IPS DF 6.9 (cell line): ENCODE results near the gene MAP7D1.
"Not testable (repeated sequence)": the region's sequence is repeated elsewhere in the genome, so short reads cannot be mapped to it uniquely, and the experiment has no call there.

ENCODE experiments used
- DNase-seq: peaks from one replicate; pipeline ENCODE4 v3.0.0-alpha.2; 2013; ENCODE audit warnings: low read depth, low spot score
- H3K27ac ChIP-seq: one replicate; pipeline ENCODE4 v1.5.1; 2013; ENCODE audit warnings: low read length, control low read depth
- H3K27me3 ChIP-seq: 2 replicates; pipeline ENCODE4 v1.6.1; 2013; ENCODE audit warnings: mild to moderate bottlenecking, low read length; ENCODE audit not compliant: control insufficient read depth, insufficient read depth
- H3K36me3 ChIP-seq: 2 replicates; pipeline ENCODE4 v1.6.1; 2013; ENCODE audit warnings: low read length; ENCODE audit not compliant: control insufficient read depth, insufficient read depth
- H3K4me1 ChIP-seq: 2 replicates; pipeline ENCODE4 v1.6.1; 2013; ENCODE audit warnings: low read length; ENCODE audit not compliant: control insufficient read depth, insufficient read depth
- H3K4me3 ChIP-seq: 2 replicates; pipeline ENCODE4 v1.5.1; 2013; ENCODE audit warnings: mild to moderate bottlenecking, low read length
- H3K9me3 ChIP-seq: 2 replicates; pipeline ENCODE4 v1.6.1; 2013; ENCODE audit warnings: low read length, inconsistent platforms; ENCODE audit not compliant: control insufficient read depth, insufficient read depth
- WGBS: extraction: QIAGEN DNeasy Blood & Tissue Kit; methylation state at CpG from one replicate; pipeline ENCODE4 v1.1.7; 2013; ENCODE audit warnings: mixed read lengths, missing lambda C conversion rate; ENCODE audit not compliant: insufficient read length, insufficient coverage; 5-methylcytosine and 5-hydroxymethylcytosine counted together

The MAP7D1 gene

GRCh38 chr1:36179220-36179600, 23.2 kb downstream of the MAP7D1 start:
- WGBS: no CpG with 5 or more reads among the region's 19 CpGs
- no peak overlapping the region for H3K27ac ChIP-seq
- peaks cover 10% of the 10 kb centered on the region; the same call in 1 of the 2 replicates for H3K36me3 ChIP-seq

GRCh38 chr1:36182734-36183133, 26.8 kb downstream of the MAP7D1 start:
- WGBS: no CpG with 5 or more reads among the region's 2 CpGs

More at GRCh38 chr1:36179220-36179600, 23.2 kb downstream of the MAP7D1 start:
- Histone ChIP-seq H3K27me3 (no peaks in the 10 kb centered on the region), H3K9me3 (no peaks in the 10 kb centered on the region), H3K4me3 (no peak overlapping the region), H3K4me1 (peaks cover 15% of the 10 kb centered on the region)
- no peak for DNase-seq

GRCh38 chr1:36183309-36183856, 27.4 kb downstream of the MAP7D1 start:
- Histone ChIP-seq H3K4me3 (no peak overlapping the region), H3K4me1 (peaks cover 3% of the 10 kb centered on the region), H3K36me3 (peaks cover 9% of the 10 kb centered on the region; the same call in 1 of the 2 replicates), H3K27ac (no peak overlapping the region), H3K27me3 (no peaks in the 10 kb centered on the region), H3K9me3 (no peaks in the 10 kb centered on the region)
- DNase-seq: no peak
- no CpG with 5 or more reads among the region's 2 CpGs for WGBS

More at GRCh38 chr1:36182734-36183133, 26.8 kb downstream of the MAP7D1 start:
- H3K36me3 ChIP-seq: peaks cover 9% of the 10 kb centered on the region; the same call in 1 of the 2 replicates
- H3K4me1 ChIP-seq: peaks cover 5% of the 10 kb centered on the region
- no peaks in the 10 kb centered on the region for H3K9me3 ChIP-seq
- no peaks in the 10 kb centered on the region for H3K27me3 ChIP-seq
- no peak for DNase-seq
- no peak overlapping the region for H3K4me3 ChIP-seq
- H3K27ac ChIP-seq: no peak overlapping the region

- WGBS: no CpG with 5 or more reads among the region's 9 CpGs
- H3K4me1 ChIP-seq: no peaks in the 10 kb centered on the region
- H3K4me3 ChIP-seq: no peak overlapping the region
- no peaks in the 10 kb centered on the region for H3K27me3 ChIP-seq
- H3K27ac ChIP-seq: no peak overlapping the region
- DNase-seq: no peak
- no peaks in the 10 kb centered on the region for H3K36me3 ChIP-seq
- no peaks in the 10 kb centered on the region for H3K9me3 ChIP-seq
Measured at GRCh38 chr1:36187800-36188593, 32.0 kb downstream of the MAP7D1 start.

- not testable (repeated sequence) for H3K4me1 ChIP-seq, H3K27ac ChIP-seq, DNase-seq, H3K9me3 ChIP-seq, H3K36me3 ChIP-seq, H3K27me3 ChIP-seq, H3K4me3 ChIP-seq
- WGBS: no CpG with 5 or more reads among the region's 12 CpGs
Measured at GRCh38 chr1:36196805-36197204, 40.8 kb downstream of the MAP7D1 start.

GRCh38 chr1:36198641-36199040, 42.7 kb downstream of the MAP7D1 start:
- no CpG with 5 or more reads among the region's 5 CpGs for WGBS
- no peak overlapping the region for H3K4me3 ChIP-seq
- no peak overlapping the region for H3K27ac ChIP-seq
- H3K36me3 ChIP-seq: no peaks in the 10 kb centered on the region
- H3K9me3 ChIP-seq: no peaks in the 10 kb centered on the region
- DNase-seq: no peak
- H3K4me1 ChIP-seq: no peaks in the 10 kb centered on the region
- no peaks in the 10 kb centered on the region for H3K27me3 ChIP-seq

GRCh38 chr1:36199934-36200741, 44.2 kb downstream of the MAP7D1 start:
- H3K36me3 ChIP-seq: no peaks in the 10 kb centered on the region
- H3K4me3 ChIP-seq: no peak overlapping the region
- DNase-seq: no peak
- no peaks in the 10 kb centered on the region; the same call in 1 of the 2 replicates for H3K4me1 ChIP-seq
- no peaks in the 10 kb centered on the region for H3K9me3 ChIP-seq
- no peak overlapping the region for H3K27ac ChIP-seq
- WGBS: no CpG with 5 or more reads among the region's 13 CpGs
- no peaks in the 10 kb centered on the region for H3K27me3 ChIP-seq

GRCh38 chr1:36203027-36203553, 47.1 kb downstream of the MAP7D1 start:
- Histone ChIP-seq H3K4me1 (no peaks in the 10 kb centered on the region; the same call in 1 of the 2 replicates), H3K27ac (no peak overlapping the region), H3K4me3 (no peak overlapping the region), H3K9me3 (no peaks in the 10 kb centered on the region), H3K27me3 (no peaks in the 10 kb centered on the region), H3K36me3 (no peaks in the 10 kb centered on the region)
- no peak for DNase-seq
- no CpG with 5 or more reads among the region's 3 CpGs for WGBS

GRCh38 chr1:36203554-36204346, 47.8 kb downstream of the MAP7D1 start:
- no peaks in the 10 kb centered on the region for H3K36me3 ChIP-seq
- no peaks in the 10 kb centered on the region for H3K27me3 ChIP-seq
- H3K9me3 ChIP-seq: no peaks in the 10 kb centered on the region
- no peak overlapping the region for H3K27ac ChIP-seq
- WGBS: no CpG with 5 or more reads among the region's 10 CpGs
- DNase-seq: no peak
- H3K4me1 ChIP-seq: no peaks in the 10 kb centered on the region; the same call in 1 of the 2 replicates
- no peak overlapping the region for H3K4me3 ChIP-seq
